Liver (tissue), 9 donors: Measurements from ENCODE around the gene ANKRD6. TPM values are rescaled to one million over a fixed set of nuclear protein-coding genes. Genes with fewer than 3 reads are reported as not detected.

Source experiments
- DNase-seq: peaks from one replicate; pipeline ENCODE4 v3.0.0-alpha.2; 2017; ENCODE audit warnings: low spot score
- H3K27ac ChIP-seq, 2 donors: one replicate each; pipeline ENCODE4 v1.7.0; 2013; ENCODE audit warnings: inconsistent platforms in 2 of 2, low read length in 2 of 2, control low read depth in 1 of 2, low read depth in 1 of 2, mild to moderate bottlenecking in 1 of 2
- H3K27me3 ChIP-seq, 4 donors: one replicate each; pipeline versions ENCODE4 v1.6.1 to v1.7.0; 2013; ENCODE audit warnings: low read length in 3 of 4, inconsistent platforms in 1 of 4, mild to moderate bottlenecking in 1 of 4, moderate library complexity in 1 of 4; ENCODE audit not compliant: control insufficient read depth in 4 of 4, insufficient read depth in 4 of 4
- H3K36me3 ChIP-seq, 4 donors: one replicate each; pipeline versions ENCODE4 v1.6.1 to v1.7.0; 2013; ENCODE audit warnings: low read length in 3 of 4, mild to moderate bottlenecking in 3 of 4, low read depth in 1 of 4, moderate library complexity in 1 of 4; ENCODE audit not compliant: control insufficient read depth in 4 of 4, insufficient read depth in 3 of 4
- H3K4me1 ChIP-seq, 4 donors: one replicate each; pipeline versions ENCODE4 v1.6.1 to v1.7.0; 2013; ENCODE audit warnings: low read length in 3 of 4, mild to moderate bottlenecking in 3 of 4, moderate library complexity in 1 of 4; ENCODE audit not compliant: control insufficient read depth in 4 of 4, insufficient read depth in 4 of 4
- H3K4me3 ChIP-seq, 3 donors: one replicate each; pipeline versions ENCODE4 v1.6.1 to v1.7.0; 2013; ENCODE audit warnings: low read length in 3 of 3, control low read depth in 1 of 3, low read depth in 1 of 3, mild to moderate bottlenecking in 1 of 3
- H3K9ac ChIP-seq, 2 donors: one replicate each; pipeline ENCODE4 v1.7.0; 2013; ENCODE audit warnings: low read length in 2 of 2, mild to moderate bottlenecking in 2 of 2, moderate library complexity in 2 of 2, control low read depth in 1 of 2, low read depth in 1 of 2
- H3K9me3 ChIP-seq, 4 donors: one replicate each; pipeline versions ENCODE4 v1.6.1 to v1.7.0; 2013; ENCODE audit warnings: low read length in 3 of 4; ENCODE audit not compliant: control insufficient read depth in 4 of 4
- EGR1 ChIP-seq, 2 donors: IDR thresholded peaks; 2 replicates each; pipeline ENCODE4 v1.6.1; 2016 to 2018; ENCODE audit warnings: antibody characterized with exemption in 2 of 2, low read depth in 2 of 2
- FOXA1 ChIP-seq: IDR thresholded peaks from 2 replicates; pipeline ENCODE4 v1.6.1; 2016; ENCODE audit warnings: antibody characterized with exemption
- FOXA2 ChIP-seq: IDR thresholded peaks from 2 replicates; pipeline ENCODE4 v1.6.1; 2016; ENCODE audit warnings: antibody characterized with exemption
- GABPA ChIP-seq, 2 donors: IDR thresholded peaks in 1 of 2; conservative IDR thresholded peaks in 1 of 2; 2 replicates each; pipeline ENCODE4 v1.6.1; 2016; ENCODE audit warnings: antibody characterized with exemption in 2 of 2, mild to moderate bottlenecking in 1 of 2, moderate library complexity in 1 of 2
- HNF4G ChIP-seq: IDR thresholded peaks from 2 replicates; pipeline ENCODE4 v1.6.1; 2016; ENCODE audit warnings: antibody characterized with exemption
- JUND ChIP-seq, 2 donors: IDR thresholded peaks; 2 replicates each; pipeline ENCODE4 v1.6.1; 2016; ENCODE audit warnings: antibody characterized with exemption in 2 of 2
- NR2F2 ChIP-seq: IDR thresholded peaks from 2 replicates; pipeline ENCODE4 v1.6.1; 2016; ENCODE audit warnings: antibody characterized with exemption
- RAD21 ChIP-seq, 2 donors: IDR thresholded peaks; 2 replicates each; pipeline ENCODE4 v1.6.1; 2016; ENCODE audit warnings: antibody characterized with exemption in 2 of 2, mild to moderate bottlenecking in 2 of 2
- RXRA ChIP-seq, 2 donors: IDR thresholded peaks; 2 replicates each; pipeline ENCODE4 v1.6.1; 2017 to 2018; ENCODE audit warnings: antibody characterized with exemption in 2 of 2, mild to moderate bottlenecking in 1 of 2
- SP1 ChIP-seq: IDR thresholded peaks from 2 replicates; pipeline ENCODE4 v1.6.1; 2018; ENCODE audit warnings: antibody characterized with exemption, mild to moderate bottlenecking
- TAF1 ChIP-seq: conservative IDR thresholded peaks from 2 replicates; pipeline ENCODE4 v1.6.1; 2016; ENCODE audit warnings: antibody characterized with exemption, mild to moderate bottlenecking
- YY1 ChIP-seq: IDR thresholded peaks from 2 replicates; pipeline ENCODE4 v1.6.1; 2016; ENCODE audit warnings: antibody characterized with exemption, mild to moderate bottlenecking
- WGBS: extraction: QIAGEN DNeasy Blood & Tissue Kit; methylation state at CpG from one replicate; pipeline ENCODE4 v1.1.7; 2013; 5-methylcytosine and 5-hydroxymethylcytosine counted together
- polyA plus RNA-seq, 2 donors: library from polyadenylated mRNA; stranded (reverse) in 1 of 2; unstranded in 1 of 2; fragments of 200-250 nt in 1 of 2; fragments of >200 nt in 1 of 2; fragmentation: Nextera tagmentation in 1 of 2; extraction: Ambion mirVana in 1 of 2; gene quantifications; one replicate each; pipeline versions ENCODE4 v1.2.1 to v1.2.3, GENCODE V29; 2013 to 2015
- total RNA-seq, 2 donors: library from RNA; depleted of rRNA; stranded (reverse); fragments of >200 nt; gene quantifications; one replicate each; pipeline ENCODE4 v1.2.3, GENCODE V29; 2014
- TF ChIP-seq, protein P1 (sequence below): IDR thresholded peaks from 2 replicates; pipeline ENCODE4 v1.6.1; 2016; ENCODE audit warnings: antibody characterized with exemption
- TF ChIP-seq, protein P2 (sequence below): IDR thresholded peaks from 2 replicates; pipeline ENCODE4 v1.6.1; 2016; ENCODE audit warnings: antibody characterized with exemption
- TF ChIP-seq, protein P3 (sequence below): IDR thresholded peaks from 2 replicates; pipeline ENCODE4 v1.6.1; 2016; ENCODE audit warnings: antibody characterized with exemption, mild to moderate bottlenecking
- TF ChIP-seq, protein P4 (sequence below): fragments of 150-350 bp; IDR thresholded peaks from 2 replicates; pipeline ENCODE4 v1.5.1; 2017; ENCODE audit warnings: improper control_type of control experiment, low read depth, low read length; ENCODE audit not compliant: missing input control
- donor health status: healthy.
- donor health status: healthy.
- donor health status: healthy.
- donor health status: healthy.
- donor health status: healthy.

ANKRD6 gene
- total and polyA plus RNA-seq, 4 donors = 2.9 to 9.2 (median 3.8) TPM

DNA sequence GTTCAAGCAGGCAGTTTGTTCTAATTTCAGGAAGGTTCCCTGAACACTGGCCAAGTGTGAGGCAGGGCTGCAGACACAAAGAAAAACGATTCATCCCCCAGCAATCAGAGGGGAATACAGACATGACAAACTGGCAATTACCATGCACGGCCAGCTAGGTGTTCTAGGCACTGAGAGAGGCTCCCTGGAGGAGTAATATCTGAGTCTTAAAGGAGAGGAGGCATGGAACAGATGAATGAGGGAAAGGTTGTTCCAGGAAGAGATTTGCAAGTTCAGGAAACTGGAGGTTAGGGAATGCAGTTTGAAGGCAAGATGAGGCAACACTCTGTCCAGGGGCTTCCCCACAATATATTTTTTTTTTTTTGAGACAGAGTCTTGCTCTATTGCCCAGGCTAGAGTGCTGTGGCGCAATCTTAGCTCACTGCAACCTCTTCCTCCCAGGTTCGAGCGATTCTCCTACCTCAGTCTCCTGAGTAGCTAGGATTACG is 32.0 kb upstream of the ANKRD6 start (continued):
- TF ChIP-seq RAD21 (IDR thresholded peaks at IDR 0.05) = no peak

DNA sequence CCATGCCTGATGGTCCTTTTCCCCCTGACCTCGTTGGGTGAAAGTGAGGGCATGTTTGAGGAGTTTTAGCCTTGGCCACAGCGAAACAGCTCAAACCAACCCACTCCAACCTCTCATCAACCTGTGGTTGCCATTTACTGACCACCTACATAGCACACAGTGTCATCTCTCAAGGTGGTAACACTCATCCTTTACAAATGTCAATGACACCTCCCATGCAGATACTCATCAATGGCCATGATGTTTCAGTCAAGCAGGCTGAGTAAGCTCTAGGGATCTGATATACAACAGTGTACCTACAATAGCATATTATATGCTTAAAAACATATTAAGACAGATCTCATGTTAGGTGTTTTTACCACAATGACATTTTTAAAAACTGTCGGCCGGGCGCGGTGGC is 30.2 kb upstream of the ANKRD6 start:
- no peaks in the 10 kb centered on the region for H3K36me3 ChIP-seq
- H3K9ac ChIP-seq = no peak overlapping the region
- WGBS = 93% methylated on average over 6 of the region's 6 CpGs
- no peak overlapping the region for H3K27ac ChIP-seq
- no peak for DNase-seq
- TF ChIP-seq, protein P1, sequence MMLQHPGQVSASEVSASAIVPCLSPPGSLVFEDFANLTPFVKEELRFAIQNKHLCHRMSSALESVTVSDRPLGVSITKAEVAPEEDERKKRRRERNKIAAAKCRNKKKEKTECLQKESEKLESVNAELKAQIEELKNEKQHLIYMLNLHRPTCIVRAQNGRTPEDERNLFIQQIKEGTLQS = no peak
- TF ChIP-seq, protein P2, sequence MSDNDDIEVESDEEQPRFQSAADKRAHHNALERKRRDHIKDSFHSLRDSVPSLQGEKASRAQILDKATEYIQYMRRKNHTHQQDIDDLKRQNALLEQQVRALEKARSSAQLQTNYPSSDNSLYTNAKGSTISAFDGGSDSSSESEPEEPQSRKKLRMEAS = no peak
- TF ChIP-seq JUND (IDR thresholded peaks at IDR 0.05) = no peak
- no peak for TF ChIP-seq EGR1 (IDR thresholded peaks at IDR 0.05; ENCODE audit: low read depth in 2 of 2)
- TF ChIP-seq RXRA (IDR thresholded peaks at IDR 0.05) = no peak
- no peak for TF ChIP-seq FOXA2
- TF ChIP-seq SP1 = no peak
- TF ChIP-seq, protein P3, sequence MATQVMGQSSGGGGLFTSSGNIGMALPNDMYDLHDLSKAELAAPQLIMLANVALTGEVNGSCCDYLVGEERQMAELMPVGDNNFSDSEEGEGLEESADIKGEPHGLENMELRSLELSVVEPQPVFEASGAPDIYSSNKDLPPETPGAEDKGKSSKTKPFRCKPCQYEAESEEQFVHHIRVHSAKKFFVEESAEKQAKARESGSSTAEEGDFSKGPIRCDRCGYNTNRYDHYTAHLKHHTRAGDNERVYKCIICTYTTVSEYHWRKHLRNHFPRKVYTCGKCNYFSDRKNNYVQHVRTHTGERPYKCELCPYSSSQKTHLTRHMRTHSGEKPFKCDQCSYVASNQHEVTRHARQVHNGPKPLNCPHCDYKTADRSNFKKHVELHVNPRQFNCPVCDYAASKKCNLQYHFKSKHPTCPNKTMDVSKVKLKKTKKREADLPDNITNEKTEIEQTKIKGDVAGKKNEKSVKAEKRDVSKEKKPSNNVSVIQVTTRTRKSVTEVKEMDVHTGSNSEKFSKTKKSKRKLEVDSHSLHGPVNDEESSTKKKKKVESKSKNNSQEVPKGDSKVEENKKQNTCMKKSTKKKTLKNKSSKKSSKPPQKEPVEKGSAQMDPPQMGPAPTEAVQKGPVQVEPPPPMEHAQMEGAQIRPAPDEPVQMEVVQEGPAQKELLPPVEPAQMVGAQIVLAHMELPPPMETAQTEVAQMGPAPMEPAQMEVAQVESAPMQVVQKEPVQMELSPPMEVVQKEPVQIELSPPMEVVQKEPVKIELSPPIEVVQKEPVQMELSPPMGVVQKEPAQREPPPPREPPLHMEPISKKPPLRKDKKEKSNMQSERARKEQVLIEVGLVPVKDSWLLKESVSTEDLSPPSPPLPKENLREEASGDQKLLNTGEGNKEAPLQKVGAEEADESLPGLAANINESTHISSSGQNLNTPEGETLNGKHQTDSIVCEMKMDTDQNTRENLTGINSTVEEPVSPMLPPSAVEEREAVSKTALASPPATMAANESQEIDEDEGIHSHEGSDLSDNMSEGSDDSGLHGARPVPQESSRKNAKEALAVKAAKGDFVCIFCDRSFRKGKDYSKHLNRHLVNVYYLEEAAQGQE = no peak
- TF ChIP-seq RAD21 (IDR thresholded peaks at IDR 0.05) = no peak
- no peak for TF ChIP-seq YY1
- TF ChIP-seq TAF1 = no peak
- TF ChIP-seq GABPA (IDR thresholded peaks at IDR 0.05 in 1 of 2, conservative IDR thresholded peaks at IDR 0.05 in 1 of 2) = no peak
- no peaks in the 10 kb centered on the region for H3K27me3 ChIP-seq
- no peak overlapping the region for H3K4me3 ChIP-seq
- no peaks in the 10 kb centered on the region for H3K9me3 ChIP-seq
- no peaks in the 10 kb centered on the region for H3K4me1 ChIP-seq

DNA sequence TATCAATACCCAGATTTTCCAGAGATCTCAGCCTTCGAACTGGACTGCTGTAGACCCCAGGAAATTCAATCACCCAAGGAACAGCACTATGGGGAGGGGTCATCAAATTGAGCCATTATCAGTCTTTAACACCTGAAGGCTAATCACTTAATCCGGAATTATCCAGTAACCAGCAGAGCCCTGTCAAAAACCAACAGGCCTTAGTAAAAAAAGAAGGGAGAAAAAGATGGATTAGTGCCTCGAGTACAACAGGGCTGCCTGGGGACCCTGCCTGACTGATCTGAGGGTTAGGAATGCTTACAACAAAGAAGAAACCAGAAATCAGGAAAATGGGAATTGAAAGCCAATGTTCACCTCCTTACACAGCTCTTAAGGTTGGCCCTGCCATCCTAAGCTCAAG is 28.4 kb upstream of the ANKRD6 start:
- 85% methylated on average over 3 of the region's 3 CpGs for WGBS
- DNase-seq = no peak
- Histone ChIP-seq H3K9ac (no peak overlapping the region), H3K27me3 (no peaks in the 10 kb centered on the region), H3K27ac (no peak overlapping the region), H3K4me3 (no peak overlapping the region), H3K4me1 (no peaks in the 10 kb centered on the region), H3K36me3 (no peaks in the 10 kb centered on the region), H3K9me3 (no peaks in the 10 kb centered on the region)
- TF ChIP-seq RXRA (IDR thresholded peaks at IDR 0.05) = no peak

DNA sequence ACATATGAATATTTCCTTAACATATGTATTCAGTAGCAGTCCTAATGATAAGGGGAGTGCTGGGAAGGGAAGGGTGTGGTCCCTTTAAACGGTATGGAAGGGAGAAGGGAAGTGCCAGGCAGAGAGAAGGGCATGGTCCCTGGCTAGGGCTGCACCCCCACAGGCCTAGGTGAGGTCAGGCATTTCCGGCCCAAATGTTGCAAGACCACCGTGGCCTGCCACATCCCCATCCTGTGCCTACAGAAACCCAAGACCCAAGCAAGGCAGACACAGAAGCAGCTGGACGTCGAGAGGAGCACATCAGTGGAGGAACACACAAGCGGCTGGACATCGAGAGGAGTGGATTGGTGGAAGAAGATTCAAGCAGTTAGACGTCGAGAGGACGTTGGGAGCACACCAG is 26.8 kb upstream of the ANKRD6 start:
- DNase-seq = no peak
- Histone ChIP-seq H3K9ac (no peak overlapping the region), H3K9me3 (no peaks in the 10 kb centered on the region), H3K27ac (no peak overlapping the region), H3K27me3 (no peaks in the 10 kb centered on the region), H3K4me1 (peaks cover 0 to 8% (median under 1%) of the 10 kb centered on the region in 4 donors), H3K36me3 (no peaks in the 10 kb centered on the region), H3K4me3 (no peak overlapping the region)
- 68% methylated on average over 10 of the region's 10 CpGs for WGBS
- TF ChIP-seq NR2F2 (no peak), SP1 (no peak), JUND (IDR thresholded peaks at IDR 0.05) (no peak), FOXA2 (no peak), EGR1 (IDR thresholded peaks at IDR 0.05; ENCODE audit: low read depth in 2 of 2) (no peak), GABPA (IDR thresholded peaks at IDR 0.05 in 1 of 2, conservative IDR thresholded peaks at IDR 0.05 in 1 of 2) (no peak), FOXA1 (no peak), HNF4G (no peak)
- TF ChIP-seq, protein P4, sequence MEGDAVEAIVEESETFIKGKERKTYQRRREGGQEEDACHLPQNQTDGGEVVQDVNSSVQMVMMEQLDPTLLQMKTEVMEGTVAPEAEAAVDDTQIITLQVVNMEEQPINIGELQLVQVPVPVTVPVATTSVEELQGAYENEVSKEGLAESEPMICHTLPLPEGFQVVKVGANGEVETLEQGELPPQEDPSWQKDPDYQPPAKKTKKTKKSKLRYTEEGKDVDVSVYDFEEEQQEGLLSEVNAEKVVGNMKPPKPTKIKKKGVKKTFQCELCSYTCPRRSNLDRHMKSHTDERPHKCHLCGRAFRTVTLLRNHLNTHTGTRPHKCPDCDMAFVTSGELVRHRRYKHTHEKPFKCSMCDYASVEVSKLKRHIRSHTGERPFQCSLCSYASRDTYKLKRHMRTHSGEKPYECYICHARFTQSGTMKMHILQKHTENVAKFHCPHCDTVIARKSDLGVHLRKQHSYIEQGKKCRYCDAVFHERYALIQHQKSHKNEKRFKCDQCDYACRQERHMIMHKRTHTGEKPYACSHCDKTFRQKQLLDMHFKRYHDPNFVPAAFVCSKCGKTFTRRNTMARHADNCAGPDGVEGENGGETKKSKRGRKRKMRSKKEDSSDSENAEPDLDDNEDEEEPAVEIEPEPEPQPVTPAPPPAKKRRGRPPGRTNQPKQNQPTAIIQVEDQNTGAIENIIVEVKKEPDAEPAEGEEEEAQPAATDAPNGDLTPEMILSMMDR = no peak
- TF ChIP-seq, protein P1 = no peak
- TF ChIP-seq, protein P3 = no peak
- TF ChIP-seq, protein P2 = no peak
